Endodermal cell (in vitro differentiated cells): ENCODE results near the gene EPHA4. TPM values are rescaled to one million over a fixed set of nuclear protein-coding genes. Genes with fewer than 3 reads are reported as not detected.

ENCODE experiments used
- DNase-seq: peaks from one replicate; pipeline ENCODE4 v3.0.0-alpha.2; 2017
- H3K27ac ChIP-seq: 2 replicates; pipeline ENCODE4 v1.5.1; 2013; ENCODE audit warnings: mild to moderate bottlenecking, low read depth, low read length, moderate library complexity
- H3K27me3 ChIP-seq: 2 replicates; pipeline ENCODE4 v1.6.1; 2013; ENCODE audit warnings: mild to moderate bottlenecking, low read length, moderate library complexity; ENCODE audit not compliant: insufficient read depth, control insufficient read depth, poor library complexity, severe bottlenecking
- H3K36me3 ChIP-seq: 2 replicates; pipeline ENCODE4 v1.7.0; 2013; ENCODE audit warnings: mild to moderate bottlenecking, low read length, moderate library complexity; ENCODE audit not compliant: control insufficient read depth, insufficient read depth
- H3K4me1 ChIP-seq: one replicate; pipeline ENCODE4 v1.7.0; 2013; ENCODE audit warnings: low read length; ENCODE audit not compliant: control insufficient read depth, insufficient read depth
- H3K4me3 ChIP-seq: 2 replicates; pipeline ENCODE4 v1.5.1; 2013; ENCODE audit warnings: mild to moderate bottlenecking, low read length, moderate library complexity
- H3K9ac ChIP-seq: 2 replicates; pipeline ENCODE4 v1.6.1; 2013; ENCODE audit warnings: mild to moderate bottlenecking, low read length, moderate library complexity; ENCODE audit not compliant: poor library complexity, severe bottlenecking; ENCODE audit errors: extremely low read depth
- H3K9me3 ChIP-seq: 2 replicates; pipeline ENCODE4 v1.6.1; 2013; ENCODE audit warnings: mild to moderate bottlenecking, low read length, moderate library complexity; ENCODE audit not compliant: control insufficient read depth
- H3K27ac Mint-ChIP-seq: 2 replicates; pipeline ENCODE4 v1.8.0; 2020; ENCODE audit warnings: mixed read lengths
- H3K27me3 Mint-ChIP-seq: 2 replicates; pipeline ENCODE4 v1.8.0; 2021; ENCODE audit warnings: mild to moderate bottlenecking, mixed read lengths; ENCODE audit not compliant: insufficient read depth
- H3K36me3 Mint-ChIP-seq: 2 replicates; pipeline ENCODE4 v1.8.0; 2020; ENCODE audit warnings: low read depth, mixed read lengths
- H3K4me1 Mint-ChIP-seq: 2 replicates; pipeline ENCODE4 v1.8.0; 2020; ENCODE audit warnings: mixed read lengths
- H3K4me3 Mint-ChIP-seq: 2 replicates; pipeline ENCODE4 v1.8.0; 2020; ENCODE audit warnings: mild to moderate bottlenecking, moderate library complexity, mixed read lengths
- H3K9me3 Mint-ChIP-seq: 2 replicates; pipeline ENCODE4 v1.8.0; 2020; ENCODE audit warnings: mild to moderate bottlenecking, mixed read lengths
- CTCF ChIP-seq: fragments of 200-600 bp; sonication (generic); conservative IDR thresholded peaks from 2 replicates; pipeline ENCODE4 v1.5.0; 2021; ENCODE audit warnings: antibody characterized with exemption, mild to moderate bottlenecking
- WGBS, 2 experiments: methylation state at CpG; one replicate each; pipeline versions ENCODE4 v1.1.5 to v1.1.7; 2013; ENCODE audit warnings: missing lambda C conversion rate in 2 of 2, mixed read lengths in 1 of 2; ENCODE audit not compliant: insufficient coverage in 1 of 2, insufficient read length in 1 of 2; 5-methylcytosine and 5-hydroxymethylcytosine counted together
- total RNA-seq, 2 donors: library from RNA; stranded (reverse); fragmentation: NEBNext Ultra II Directional in 1 of 2; extraction: Animal tissue kit (Norgen Biotek cat#: 25700) in 1 of 2; gene quantifications; 2 replicates in 1 of 2; 3 replicates in 1 of 2; pipeline ENCODE4 v1.2.1, GENCODE V29; 2021

Gene EPHA4
- total RNA-seq, 2 donors from 2014 or later, result 74.1 to 87.3 TPM

- Mint-ChIP-seq H3K27ac (peak overlapping the region; percentile 67), H3K27me3 (peaks cover 10% of the 10 kb centered on the region), H3K4me1 (peaks cover 32% of the 10 kb centered on the region), H3K4me3 (peak overlapping the region; percentile 20), H3K36me3 (peaks cover 41% of the 10 kb centered on the region), H3K9me3 (no peaks in the 10 kb centered on the region)
- TF ChIP-seq CTCF, result no peak
- Histone ChIP-seq H3K4me3 (no peak overlapping the region), H3K9ac (no peak overlapping the region), H3K36me3 (peaks cover 67% of the 10 kb centered on the region), H3K4me1 (peaks cover 9% of the 10 kb centered on the region), H3K9me3 (peaks cover 18% of the 10 kb centered on the region), H3K27ac (no peak overlapping the region), H3K27me3 (peaks cover 7% of the 10 kb centered on the region)
- no peak for DNase-seq
- 89% methylated on average over 4 of the region's 4 CpGs; no CpG with 5 or more reads in 1 of the 2 experiments for WGBS, 2 experiments
These were observed 123.2 kb downstream of the EPHA4 start for GRCh38 chr2:221448844-221449390.

GRCh38 chr2:221448057-221448843, 123.9 kb downstream of the EPHA4 start:
- TF ChIP-seq CTCF, result no peak
- peaks cover 18% of the 10 kb centered on the region for H3K9me3 ChIP-seq
- peaks cover 41% of the 10 kb centered on the region for H3K36me3 Mint-ChIP-seq
- H3K27ac ChIP-seq, result no peak overlapping the region
- H3K9ac ChIP-seq, result no peak overlapping the region
- peaks cover 32% of the 10 kb centered on the region for H3K4me1 Mint-ChIP-seq
- H3K4me3 Mint-ChIP-seq, result no peak overlapping the region
- H3K27ac Mint-ChIP-seq, result no peak overlapping the region
- H3K27me3 Mint-ChIP-seq, result peaks cover 10% of the 10 kb centered on the region
- 73 to 75% methylated on average over 3 to 8 of the region's 8 CpGs for WGBS, 2 experiments
- H3K9me3 Mint-ChIP-seq, result no peaks in the 10 kb centered on the region
- peaks cover 70% of the 10 kb centered on the region for H3K36me3 ChIP-seq
- peaks cover 7% of the 10 kb centered on the region for H3K27me3 ChIP-seq
- DNase-seq, result no peak
- no peak overlapping the region for H3K4me3 ChIP-seq
- peaks cover 9% of the 10 kb centered on the region for H3K4me1 ChIP-seq

- Histone ChIP-seq H3K36me3 (peaks cover 71% of the 10 kb centered on the region), H3K9ac (no peak overlapping the region), H3K9me3 (peaks cover 25% of the 10 kb centered on the region), H3K27me3 (no peaks in the 10 kb centered on the region), H3K4me1 (peaks cover 9% of the 10 kb centered on the region), H3K27ac (no peak overlapping the region), H3K4me3 (no peak overlapping the region)
- DNase-seq, result peak; percentile 73
- H3K36me3 Mint-ChIP-seq, result peaks cover 41% of the 10 kb centered on the region
- H3K4me1 Mint-ChIP-seq, result peaks cover 32% of the 10 kb centered on the region
- H3K27ac Mint-ChIP-seq, result peak overlapping the region; percentile 63
- no peaks in the 10 kb centered on the region for H3K9me3 Mint-ChIP-seq
- WGBS, 2 experiments, result 74 to 77% methylated on average over 3 to 6 of the region's 6 CpGs
- peaks cover 3% of the 10 kb centered on the region for H3K27me3 Mint-ChIP-seq
- H3K4me3 Mint-ChIP-seq, result no peak overlapping the region
- no peak for TF ChIP-seq CTCF
These were observed 124.8 kb downstream of the EPHA4 start for GRCh38 chr2:221447310-221447709.
